WTC11 (cell line): Measurements from ENCODE around the gene JOSD1.

Experiments
- TCF7 ChIP-seq: sonication (generic); formaldehyde crosslinking; IDR thresholded peaks from 2 replicates; pipeline ENCODE4 v1.8.0; 2022; ENCODE audit warnings: mild to moderate bottlenecking, low read depth, missing genetic modification reagents, moderate library complexity
- TF ChIP-seq, protein P1 (sequence below): fragments of 200-600 bp; IDR thresholded peaks from 2 replicates; pipeline ENCODE4 v1.8.0; 2022; ENCODE audit warnings: antibody characterized with exemption
- TF ChIP-seq, protein P2 (sequence below): sonication (generic); formaldehyde crosslinking; IDR thresholded peaks from 2 replicates; pipeline ENCODE4 v1.8.0; 2022; ENCODE audit warnings: mild to moderate bottlenecking, missing genetic modification reagents

DNA sequence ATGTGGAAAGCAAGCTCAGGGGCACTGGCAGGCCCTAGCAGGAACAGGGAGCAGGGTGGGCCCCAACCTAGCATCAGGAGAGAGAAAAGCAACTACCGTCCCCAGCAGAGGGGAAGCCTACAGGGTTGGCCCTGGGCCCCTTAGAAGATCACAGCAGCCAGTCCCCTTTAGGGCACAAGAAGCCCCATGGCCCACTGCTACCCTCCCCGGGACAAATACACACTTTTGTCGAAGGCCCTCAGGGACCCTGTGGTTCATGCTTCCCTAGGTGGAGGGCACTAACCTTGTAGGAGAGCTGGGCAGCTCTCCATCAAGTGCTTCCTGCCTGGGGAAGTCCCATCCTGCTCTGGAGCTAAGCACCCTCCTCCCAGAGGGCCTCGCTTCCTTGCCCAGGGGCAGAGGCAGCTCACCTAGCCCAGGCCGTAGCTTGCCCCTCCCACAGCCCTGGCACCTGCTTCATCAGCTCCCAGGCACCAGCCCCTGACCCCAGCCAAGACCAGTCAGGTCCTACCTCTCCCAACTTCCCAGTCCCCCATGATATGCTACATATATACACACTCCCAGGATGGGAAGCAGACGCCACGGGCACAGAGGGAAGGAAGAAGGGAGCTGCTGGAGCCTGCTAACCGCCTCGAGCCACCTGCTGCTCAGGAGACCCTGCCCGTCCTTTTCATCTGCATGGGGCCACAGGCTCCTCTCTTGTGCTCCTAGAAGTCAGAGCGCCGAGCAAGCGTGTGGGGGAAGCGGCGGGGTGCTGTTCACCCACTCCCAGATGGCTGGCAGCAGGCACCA is 34.9 kb upstream of the JOSD1 start:
- TF ChIP-seq, protein P1, sequence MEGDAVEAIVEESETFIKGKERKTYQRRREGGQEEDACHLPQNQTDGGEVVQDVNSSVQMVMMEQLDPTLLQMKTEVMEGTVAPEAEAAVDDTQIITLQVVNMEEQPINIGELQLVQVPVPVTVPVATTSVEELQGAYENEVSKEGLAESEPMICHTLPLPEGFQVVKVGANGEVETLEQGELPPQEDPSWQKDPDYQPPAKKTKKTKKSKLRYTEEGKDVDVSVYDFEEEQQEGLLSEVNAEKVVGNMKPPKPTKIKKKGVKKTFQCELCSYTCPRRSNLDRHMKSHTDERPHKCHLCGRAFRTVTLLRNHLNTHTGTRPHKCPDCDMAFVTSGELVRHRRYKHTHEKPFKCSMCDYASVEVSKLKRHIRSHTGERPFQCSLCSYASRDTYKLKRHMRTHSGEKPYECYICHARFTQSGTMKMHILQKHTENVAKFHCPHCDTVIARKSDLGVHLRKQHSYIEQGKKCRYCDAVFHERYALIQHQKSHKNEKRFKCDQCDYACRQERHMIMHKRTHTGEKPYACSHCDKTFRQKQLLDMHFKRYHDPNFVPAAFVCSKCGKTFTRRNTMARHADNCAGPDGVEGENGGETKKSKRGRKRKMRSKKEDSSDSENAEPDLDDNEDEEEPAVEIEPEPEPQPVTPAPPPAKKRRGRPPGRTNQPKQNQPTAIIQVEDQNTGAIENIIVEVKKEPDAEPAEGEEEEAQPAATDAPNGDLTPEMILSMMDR = no peak
- TF ChIP-seq TCF7 = no peak
- TF ChIP-seq, protein P2, sequence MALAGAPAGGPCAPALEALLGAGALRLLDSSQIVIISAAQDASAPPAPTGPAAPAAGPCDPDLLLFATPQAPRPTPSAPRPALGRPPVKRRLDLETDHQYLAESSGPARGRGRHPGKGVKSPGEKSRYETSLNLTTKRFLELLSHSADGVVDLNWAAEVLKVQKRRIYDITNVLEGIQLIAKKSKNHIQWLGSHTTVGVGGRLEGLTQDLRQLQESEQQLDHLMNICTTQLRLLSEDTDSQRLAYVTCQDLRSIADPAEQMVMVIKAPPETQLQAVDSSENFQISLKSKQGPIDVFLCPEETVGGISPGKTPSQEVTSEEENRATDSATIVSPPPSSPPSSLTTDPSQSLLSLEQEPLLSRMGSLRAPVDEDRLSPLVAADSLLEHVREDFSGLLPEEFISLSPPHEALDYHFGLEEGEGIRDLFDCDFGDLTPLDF (CRISPR knock-in tag) = no peak
